HepG2 (cell line): ENCODE measurements around the gene MAP2K7. TPM values are rescaled to one million over a fixed set of nuclear protein-coding genes. Genes with fewer than 3 reads are reported as not detected.
A peak's percentile ranks its signal among the peaks of the same experiment; 100 is the strongest.

ENCODE experiments used
- ARNTL ChIP-seq: sonication (generic); formaldehyde crosslinking; IDR thresholded peaks from 2 replicates; pipeline ENCODE4 v1.4.0; 2020; ENCODE audit warnings: mild to moderate bottlenecking, missing genetic modification reagents
- BHLHE40 ChIP-seq: IDR thresholded peaks from 2 replicates; pipeline ENCODE4 v1.6.1; 2011; ENCODE audit warnings: low read length, improper control_type of control experiment
- FIP1L1 ChIP-seq: fragments of 200-400 bp; formaldehyde crosslinking; IDR thresholded peaks from 2 replicates; pipeline ENCODE4 v1.6.1; 2018; ENCODE audit warnings: low read depth, mild to moderate bottlenecking, low read length, moderate library complexity, borderline replicate concordance; ENCODE audit not compliant: insufficient read depth
- KAT2B ChIP-seq: fragments of 150-350 bp; IDR thresholded peaks from 2 replicates; pipeline ENCODE4 v1.6.1; 2014; ENCODE audit warnings: low read depth, low read length, borderline replicate concordance
- KDM5A ChIP-seq: fragments of 200-600 bp; sonication (generic); IDR thresholded peaks from 2 replicates; pipeline ENCODE4 v1.7.0; 2018; ENCODE audit warnings: antibody characterized with exemption, mild to moderate bottlenecking, low read length, borderline replicate concordance
- NCOA5 ChIP-seq: sonication (generic); formaldehyde crosslinking; IDR thresholded peaks from 2 replicates; pipeline ENCODE4 v1.4.0; 2020; ENCODE audit warnings: missing genetic modification reagents
- RFX3 ChIP-seq: IDR thresholded peaks from 2 replicates; pipeline ENCODE4 v1.6.1; 2016; ENCODE audit warnings: missing biosample characterization, missing genetic modification reagents
- SMC3 ChIP-seq: IDR thresholded peaks from 2 replicates; pipeline ENCODE4 v1.6.1; 2011; ENCODE audit warnings: low read length, improper control_type of control experiment
- SNAPC2 ChIP-seq: sonication (generic); formaldehyde crosslinking; IDR thresholded peaks from 2 replicates; pipeline ENCODE4 v1.8.1; 2022; ENCODE audit warnings: mild to moderate bottlenecking, missing genetic modification reagents
- STAG1 ChIP-seq: sonication (generic); formaldehyde crosslinking; IDR thresholded peaks from 2 replicates; pipeline ENCODE4 v1.4.0; 2020; ENCODE audit warnings: missing genetic modification reagents
- YY1 ChIP-seq: IDR thresholded peaks from 2 replicates; pipeline ENCODE4 v1.6.1; 2011; ENCODE audit warnings: low read length, low read depth, moderate library complexity, mild to moderate bottlenecking; ENCODE audit not compliant: insufficient read depth, insufficient replicate concordance
- ZNF10 ChIP-seq: sonication (generic); formaldehyde crosslinking; IDR thresholded peaks from 2 replicates; pipeline ENCODE4 v1.4.0; 2020; ENCODE audit warnings: mild to moderate bottlenecking, low read depth, missing genetic modification reagents, borderline replicate concordance
- ZNF235 ChIP-seq: sonication (generic); formaldehyde crosslinking; IDR thresholded peaks from 2 replicates; pipeline ENCODE4 v1.8.1; 2023; ENCODE audit warnings: mild to moderate bottlenecking, missing genetic modification reagents, borderline replicate concordance
- ZNF33A ChIP-seq: sonication (generic); formaldehyde crosslinking; IDR thresholded peaks from 2 replicates; pipeline ENCODE4 v1.5.1; 2020; ENCODE audit warnings: missing genetic modification reagents, mild to moderate bottlenecking, moderate library complexity, borderline replicate concordance
- ZNF747 ChIP-seq: sonication (generic); formaldehyde crosslinking; IDR thresholded peaks from 2 replicates; pipeline ENCODE4 v1.8.1; 2023; ENCODE audit warnings: missing genetic modification reagents, mild to moderate bottlenecking, borderline replicate concordance
- ZNF788 ChIP-seq: sonication (generic); formaldehyde crosslinking; IDR thresholded peaks from 2 replicates; pipeline ENCODE4 v1.5.0; 2020; ENCODE audit warnings: mild to moderate bottlenecking, missing genetic modification reagents, borderline replicate concordance
- ZNF790 ChIP-seq: sonication (generic); formaldehyde crosslinking; IDR thresholded peaks from 2 replicates; pipeline ENCODE4 v1.8.0; 2022; ENCODE audit warnings: missing genetic modification reagents, mild to moderate bottlenecking, borderline replicate concordance
- ZSCAN12 ChIP-seq: sonication (generic); formaldehyde crosslinking; IDR thresholded peaks from 2 replicates; pipeline ENCODE4 v1.9.0; 2021; ENCODE audit warnings: mild to moderate bottlenecking, missing genetic modification reagents
- polyA plus RNA-seq, 8 experiments: library from polyadenylated mRNA; depleted of rRNA in 3 of 8; stranded (reverse) in 7 of 8; unstranded in 1 of 8; fragments of >200 nt; fragmentation: Illumina TruSeq in 4 of 8; extraction: Trizol in 4 of 8; gene quantifications; 2 replicates each; pipeline versions ENCODE4 v1.2.1 to v1.2.3, GENCODE V29; 2011 to 2016; ENCODE audit warnings: low read depth in 4 of 8, missing spikeins in 1 of 8, mixed read lengths in 1 of 8; ENCODE audit not compliant: insufficient read depth in 1 of 8
- total RNA-seq, 5 experiments: library from RNA; depleted of rRNA; stranded (reverse); fragments of >200 nt; fragmentation: Illumina TruSeq; extraction: Trizol; gene quantifications; 2 replicates each; pipeline ENCODE4 v1.2.3, GENCODE V29; 2016; ENCODE audit warnings: low read depth in 1 of 5
- TF ChIP-seq, protein P1 (sequence below): sonication (generic); formaldehyde crosslinking; IDR thresholded peaks from 2 replicates; pipeline ENCODE4 v1.5.0; 2020; ENCODE audit warnings: missing genetic modification reagents
- TF ChIP-seq, protein P2 (sequence below): sonication (generic); formaldehyde crosslinking; IDR thresholded peaks from 2 replicates; pipeline ENCODE4 v1.8.0; 2022; ENCODE audit warnings: mild to moderate bottlenecking, missing genetic modification reagents; ENCODE audit not compliant: insufficient replicate concordance
- TF ChIP-seq, protein P3 (sequence below): sonication (generic); formaldehyde crosslinking; IDR thresholded peaks from 2 replicates; pipeline ENCODE4 v1.4.0; 2020; ENCODE audit warnings: missing genetic modification reagents, borderline replicate concordance
- TF ChIP-seq, protein P4 (sequence below): sonication (generic); formaldehyde crosslinking; IDR thresholded peaks from 2 replicates; pipeline ENCODE4 v1.4.0; 2020; ENCODE audit warnings: missing genetic modification reagents

Gene MAP2K7
- total and polyA plus RNA-seq, 2 of the 13 experiments (the other 11 are each of a cell fraction or from before 2014, with no cell fraction given): 9.0 to 10.8 TPM

DNA sequence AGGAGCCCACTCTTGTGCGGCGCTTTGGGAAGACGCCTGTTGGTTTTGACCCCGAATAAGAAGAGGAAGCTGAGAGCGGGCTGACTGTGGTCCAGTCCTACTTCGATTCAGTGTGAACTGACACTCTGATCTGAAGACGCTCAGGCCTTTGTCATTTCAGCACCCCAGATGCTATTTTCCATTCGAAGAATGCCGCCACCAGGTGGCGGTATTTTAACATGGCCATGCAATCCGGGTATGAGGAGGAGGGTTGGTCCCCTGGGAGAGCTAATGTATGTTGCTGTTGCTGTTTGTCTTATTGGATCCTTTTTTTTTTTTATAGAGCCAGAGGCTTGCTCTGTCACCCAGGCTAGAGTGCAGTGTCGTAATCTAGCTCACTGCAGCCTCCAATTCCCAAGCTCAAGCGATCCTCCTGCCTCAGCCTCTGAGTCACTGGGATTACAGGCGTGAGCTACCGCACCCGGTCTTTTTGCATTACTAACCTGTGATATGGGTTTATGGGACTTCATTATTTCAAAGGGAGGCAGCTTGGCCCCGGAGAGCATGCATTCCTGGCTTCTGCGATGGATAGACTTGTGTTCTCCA is 40.6 kb downstream of the MAP2K7 start (continued):
- TF ChIP-seq STAG1: peak; percentile 70
- TF ChIP-seq ARNTL (CRISPR knock-in tag): no peak
- no peak for TF ChIP-seq FIP1L1
- TF ChIP-seq, protein P1, sequence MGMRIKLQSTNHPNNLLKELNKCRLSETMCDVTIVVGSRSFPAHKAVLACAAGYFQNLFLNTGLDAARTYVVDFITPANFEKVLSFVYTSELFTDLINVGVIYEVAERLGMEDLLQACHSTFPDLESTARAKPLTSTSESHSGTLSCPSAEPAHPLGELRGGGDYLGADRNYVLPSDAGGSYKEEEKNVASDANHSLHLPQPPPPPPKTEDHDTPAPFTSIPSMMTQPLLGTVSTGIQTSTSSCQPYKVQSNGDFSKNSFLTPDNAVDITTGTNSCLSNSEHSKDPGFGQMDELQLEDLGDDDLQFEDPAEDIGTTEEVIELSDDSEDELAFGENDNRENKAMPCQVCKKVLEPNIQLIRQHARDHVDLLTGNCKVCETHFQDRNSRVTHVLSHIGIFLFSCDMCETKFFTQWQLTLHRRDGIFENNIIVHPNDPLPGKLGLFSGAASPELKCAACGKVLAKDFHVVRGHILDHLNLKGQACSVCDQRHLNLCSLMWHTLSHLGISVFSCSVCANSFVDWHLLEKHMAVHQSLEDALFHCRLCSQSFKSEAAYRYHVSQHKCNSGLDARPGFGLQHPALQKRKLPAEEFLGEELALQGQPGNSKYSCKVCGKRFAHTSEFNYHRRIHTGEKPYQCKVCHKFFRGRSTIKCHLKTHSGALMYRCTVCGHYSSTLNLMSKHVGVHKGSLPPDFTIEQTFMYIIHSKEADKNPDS: no peak
- no peak for TF ChIP-seq ZNF747 (CRISPR knock-in tag)
- TF ChIP-seq ZNF235 (CRISPR knock-in tag): 0 out of 2 replicates have a peak, but pooled peaks have one; percentile 13
- no peak for TF ChIP-seq KAT2B
- TF ChIP-seq ZSCAN12 (CRISPR knock-in tag): no peak
- TF ChIP-seq, protein P2, sequence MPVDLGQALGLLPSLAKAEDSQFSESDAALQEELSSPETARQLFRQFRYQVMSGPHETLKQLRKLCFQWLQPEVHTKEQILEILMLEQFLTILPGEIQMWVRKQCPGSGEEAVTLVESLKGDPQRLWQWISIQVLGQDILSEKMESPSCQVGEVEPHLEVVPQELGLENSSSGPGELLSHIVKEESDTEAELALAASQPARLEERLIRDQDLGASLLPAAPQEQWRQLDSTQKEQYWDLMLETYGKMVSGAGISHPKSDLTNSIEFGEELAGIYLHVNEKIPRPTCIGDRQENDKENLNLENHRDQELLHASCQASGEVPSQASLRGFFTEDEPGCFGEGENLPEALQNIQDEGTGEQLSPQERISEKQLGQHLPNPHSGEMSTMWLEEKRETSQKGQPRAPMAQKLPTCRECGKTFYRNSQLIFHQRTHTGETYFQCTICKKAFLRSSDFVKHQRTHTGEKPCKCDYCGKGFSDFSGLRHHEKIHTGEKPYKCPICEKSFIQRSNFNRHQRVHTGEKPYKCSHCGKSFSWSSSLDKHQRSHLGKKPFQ (CRISPR knock-in tag): no peak
- no peak for TF ChIP-seq SNAPC2 (CRISPR knock-in tag)
- no peak for TF ChIP-seq BHLHE40
- no peak; the same call in 1 of the 2 replicates for TF ChIP-seq RFX3
- TF ChIP-seq, protein P3, sequence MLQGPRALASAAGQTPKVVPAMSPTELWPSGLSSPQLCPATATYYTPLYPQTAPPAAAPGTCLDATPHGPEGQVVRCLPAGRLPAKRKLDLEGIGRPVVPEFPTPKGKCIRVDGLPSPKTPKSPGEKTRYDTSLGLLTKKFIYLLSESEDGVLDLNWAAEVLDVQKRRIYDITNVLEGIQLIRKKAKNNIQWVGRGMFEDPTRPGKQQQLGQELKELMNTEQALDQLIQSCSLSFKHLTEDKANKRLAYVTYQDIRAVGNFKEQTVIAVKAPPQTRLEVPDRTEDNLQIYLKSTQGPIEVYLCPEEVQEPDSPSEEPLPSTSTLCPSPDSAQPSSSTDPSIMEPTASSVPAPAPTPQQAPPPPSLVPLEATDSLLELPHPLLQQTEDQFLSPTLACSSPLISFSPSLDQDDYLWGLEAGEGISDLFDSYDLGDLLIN (CRISPR knock-in tag): no peak
- TF ChIP-seq NCOA5 (CRISPR knock-in tag): no peak
- peak; percentile 72 for TF ChIP-seq SMC3
- no peak for TF ChIP-seq ZNF788 (CRISPR knock-in tag)
- no peak for TF ChIP-seq KDM5A
- no peak for TF ChIP-seq ZNF790
- TF ChIP-seq ZNF10 (CRISPR knock-in tag): no peak
- TF ChIP-seq YY1: peak; percentile 24
- peak; percentile 43; the same call in 1 of the 2 replicates for TF ChIP-seq ZNF33A (CRISPR knock-in tag)
- TF ChIP-seq, protein P4, sequence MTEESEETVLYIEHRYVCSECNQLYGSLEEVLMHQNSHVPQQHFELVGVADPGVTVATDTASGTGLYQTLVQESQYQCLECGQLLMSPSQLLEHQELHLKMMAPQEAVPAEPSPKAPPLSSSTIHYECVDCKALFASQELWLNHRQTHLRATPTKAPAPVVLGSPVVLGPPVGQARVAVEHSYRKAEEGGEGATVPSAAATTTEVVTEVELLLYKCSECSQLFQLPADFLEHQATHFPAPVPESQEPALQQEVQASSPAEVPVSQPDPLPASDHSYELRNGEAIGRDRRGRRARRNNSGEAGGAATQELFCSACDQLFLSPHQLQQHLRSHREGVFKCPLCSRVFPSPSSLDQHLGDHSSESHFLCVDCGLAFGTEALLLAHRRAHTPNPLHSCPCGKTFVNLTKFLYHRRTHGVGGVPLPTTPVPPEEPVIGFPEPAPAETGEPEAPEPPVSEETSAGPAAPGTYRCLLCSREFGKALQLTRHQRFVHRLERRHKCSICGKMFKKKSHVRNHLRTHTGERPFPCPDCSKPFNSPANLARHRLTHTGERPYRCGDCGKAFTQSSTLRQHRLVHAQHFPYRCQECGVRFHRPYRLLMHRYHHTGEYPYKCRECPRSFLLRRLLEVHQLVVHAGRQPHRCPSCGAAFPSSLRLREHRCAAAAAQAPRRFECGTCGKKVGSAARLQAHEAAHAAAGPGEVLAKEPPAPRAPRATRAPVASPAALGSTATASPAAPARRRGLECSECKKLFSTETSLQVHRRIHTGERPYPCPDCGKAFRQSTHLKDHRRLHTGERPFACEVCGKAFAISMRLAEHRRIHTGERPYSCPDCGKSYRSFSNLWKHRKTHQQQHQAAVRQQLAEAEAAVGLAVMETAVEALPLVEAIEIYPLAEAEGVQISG: no peak
